Stomach (tissue), 9 donors: ENCODE data around the gene TP73. TPM values are rescaled to one million over a fixed set of nuclear protein-coding genes. Genes with fewer than 3 reads are reported as not detected.
A peak's percentile ranks its signal among the peaks of the same experiment; 100 is the strongest.

Experiments
- DNase-seq, 2 donors: peaks; one replicate each; pipeline versions ENCODE4 v3.0.0 to v3.0.0-alpha.2; 2013 to 2019
- H3K27ac ChIP-seq, 5 donors: fragments of 200-600 bp in 4 of 5; sonication (generic) in 4 of 5; one replicate each; pipeline ENCODE4 v1.5.1; 2013 to 2019; ENCODE audit warnings: mild to moderate bottlenecking in 1 of 5, moderate library complexity in 1 of 5
- H3K27me3 ChIP-seq, 3 donors: fragments of 200-600 bp; sonication (generic); one replicate each; pipeline ENCODE4 v1.5.1; 2017 to 2019; ENCODE audit warnings: mixed run types in 1 of 3
- H3K36me3 ChIP-seq, 4 donors: fragments of 200-600 bp; sonication (generic); 1 replicate in 3 of 4; 2 replicates in 1 of 4; pipeline ENCODE4 v1.5.1; 2016 to 2019
- H3K4me1 ChIP-seq, 4 donors: fragments of 200-600 bp; sonication (generic); one replicate each; pipeline ENCODE4 v1.5.1; 2016 to 2019
- H3K4me3 ChIP-seq, 4 donors: fragments of 200-600 bp; sonication (generic) in 3 of 4; one replicate each; pipeline ENCODE4 v1.5.1; 2016 to 2019; ENCODE audit warnings: mild to moderate bottlenecking in 1 of 4
- H3K9me3 ChIP-seq, 4 donors: fragments of 200-600 bp; sonication (generic); one replicate each; pipeline ENCODE4 v1.5.1; 2016 to 2019
- CTCF ChIP-seq, 7 experiments: fragments of 450-650 bp in 4 of 7; fragments of 200-600 bp in 3 of 7; sonication (generic) in 3 of 7; IDR thresholded peaks; one replicate each; pipeline ENCODE4 v1.5.1; 2016 to 2019; ENCODE audit warnings: antibody characterized with exemption in 7 of 7, control low read depth in 2 of 7, mild to moderate bottlenecking in 1 of 7
- EP300 ChIP-seq: sonication (generic); formaldehyde crosslinking; IDR thresholded peaks from one replicate; pipeline ENCODE4 v1.6.1; 2017; ENCODE audit warnings: antibody characterized with exemption
- POLR2A ChIP-seq, 4 donors: fragments of 450-650 bp; IDR thresholded peaks; one replicate each; pipeline ENCODE4 v1.6.1; 2016; ENCODE audit warnings: antibody characterized with exemption in 4 of 4, control low read depth in 2 of 4, mild to moderate bottlenecking in 1 of 4, moderate library complexity in 1 of 4
- POLR2AphosphoS5 ChIP-seq, 3 donors: sonication (generic); formaldehyde crosslinking; IDR thresholded peaks; one replicate each; pipeline ENCODE4 v1.6.1; 2016; ENCODE audit warnings: antibody characterized with exemption in 3 of 3
- WGBS, 5 donors: extraction: QIAGEN DNeasy Blood & Tissue Kit in 3 of 5; methylation state at CpG; one replicate each; pipeline versions ENCODE4 v1.1.5 to v1.1.7; 2013 to 2018; 5-methylcytosine and 5-hydroxymethylcytosine counted together
- intact Hi-C: fragments of 100-400 bp; cut with DNase I; formaldehyde crosslinking; loops from one replicate; pipeline ENCODE4 v1.15.1; 2023; ENCODE audit warnings: low total_unique reads
- polyA plus RNA-seq, 3 donors: library from polyadenylated mRNA; stranded (reverse); fragments of 200-250 nt; gene quantifications; one replicate each; pipeline ENCODE4 v1.2.3, GENCODE V29; 2013
- total RNA-seq, 5 donors: library from RNA; depleted of rRNA; stranded (reverse); fragments of >200 nt; gene quantifications; one replicate each; pipeline versions ENCODE4 v1.1.0 to v1.2.3, GENCODE V29; 2014 to 2016
- donor health status: healthy with polysubstance abuse.
- donor health status: Bipolar disorder and iron deficiency.
- donor health status: healthy.

The TP73 gene
- total and polyA plus RNA-seq, 8 donors = 0.25 to 9.8 (median 1.4) TPM; not detected in 4

GRCh38 chr1:3772715-3773571, 120.6 kb downstream of the TP73 start, which contains the start of gene SMIM1:
TSS of gene SMIM1 (plus strand) at chr1:3772749. CDS start at chr1:3775374, 2,625 bp downstream.
- Histone ChIP-seq H3K4me1 (peaks cover 29 to 56% (median 55%) of the 10 kb centered on the region in 4 donors), H3K4me3 (peak within 1 kb of the TSS; percentile 62 to 91 (median 78)), H3K27ac (peak within 1 kb of the TSS; percentile 38 to 88 (median 73)), H3K9me3 (no peaks in the 10 kb centered on the region), H3K36me3 (peaks cover 0 to 3% (median under 1%) of the 10 kb centered on the region in 4 donors), H3K27me3 (peaks cover 0 to 20% (median 0%) of the 10 kb centered on the region in 3 donors)
- DNase-seq = peak in 1 of 2 donors; percentile 62
- WGBS, 5 donors = 6 to 20% (median 11%) methylated on average over 25 to 55 of the region's 55 CpGs
- TF ChIP-seq CTCF (IDR thresholded peaks at IDR 0.05) = no peak
- no peak for TF ChIP-seq POLR2A (IDR thresholded peaks at IDR 0.05)
- TF ChIP-seq EP300 = no peak
- no peak for TF ChIP-seq POLR2AphosphoS5 (IDR thresholded peaks at IDR 0.05)
- intact Hi-C loops = no loop called here

- peak overlapping the region; percentile 62 to 91 (median 78) for H3K4me3 ChIP-seq
These were observed 121.4 kb downstream of the TP73 start for GRCh38 chr1:3773572-3774275.

GRCh38 chr1:3774276-3774945, 122.1 kb downstream of the TP73 start:
- Histone ChIP-seq H3K27ac (peak overlapping the region in 1 of 5 donors; percentile 88), H3K9me3 (no peaks in the 10 kb centered on the region), H3K27me3 (peaks cover 0 to 20% (median 0%) of the 10 kb centered on the region in 3 donors), H3K4me1 (peaks cover 29 to 56% (median 55%) of the 10 kb centered on the region in 4 donors), H3K4me3 (no peak overlapping the region), H3K36me3 (peaks cover 1 to 18% (median 15%) of the 10 kb centered on the region in 4 donors)
- 62 to 78% (median 69%) methylated on average over 11 to 19 of the region's 19 CpGs for WGBS, 5 donors
- peak in 1 of 2 donors; percentile 29 for DNase-seq
- intact Hi-C loops = no loop called here
- TF ChIP-seq EP300 (no peak), CTCF (IDR thresholded peaks at IDR 0.05) (no peak), POLR2AphosphoS5 (IDR thresholded peaks at IDR 0.05) (no peak), POLR2A (IDR thresholded peaks at IDR 0.05) (no peak)

More at GRCh38 chr1:3773572-3774275, 121.4 kb downstream of the TP73 start:
- Histone ChIP-seq H3K27ac (peak overlapping the region in 4 of 5 donors; percentile 70 to 88 (median 76)), H3K9me3 (no peaks in the 10 kb centered on the region), H3K36me3 (peaks cover 0 to 11% (median 8%) of the 10 kb centered on the region in 4 donors), H3K27me3 (peaks cover 0 to 20% (median 0%) of the 10 kb centered on the region in 3 donors), H3K4me1 (peaks cover 29 to 56% (median 55%) of the 10 kb centered on the region in 4 donors)
- DNase-seq = no peak
- intact Hi-C loops = no loop called here
- 66 to 74% (median 72%) methylated on average over 10 to 16 of the region's 16 CpGs for WGBS, 5 donors
- TF ChIP-seq POLR2A (IDR thresholded peaks at IDR 0.05) (no peak), EP300 (no peak), POLR2AphosphoS5 (IDR thresholded peaks at IDR 0.05) (no peak)

- Histone ChIP-seq H3K36me3 (peaks cover 8 to 24% (median 21%) of the 10 kb centered on the region in 4 donors), H3K9me3 (no peaks in the 10 kb centered on the region), H3K27ac (no peak overlapping the region), H3K4me1 (peaks cover 29 to 56% (median 55%) of the 10 kb centered on the region in 4 donors), H3K27me3 (peaks cover 0 to 20% (median 0%) of the 10 kb centered on the region in 3 donors), H3K4me3 (no peak overlapping the region)
- 40 to 49% (median 44%) methylated on average over 11 to 17 of the region's 17 CpGs for WGBS, 5 donors
- intact Hi-C loops = no loop called here
- no peak for TF ChIP-seq POLR2A (IDR thresholded peaks at IDR 0.05)
- no peak for TF ChIP-seq CTCF (IDR thresholded peaks at IDR 0.05)
- TF ChIP-seq POLR2AphosphoS5 (IDR thresholded peaks at IDR 0.05) = no peak
- no peak for TF ChIP-seq EP300
- DNase-seq = no peak
These were observed 122.7 kb downstream of the TP73 start for GRCh38 chr1:3774946-3775489.
